Activated CD8-positive, alpha-beta T cell treated with anti-CD3 and anti-CD28 coated beads for 36 hours (primary cell): ENCODE data around the gene ZNF385A. TPM values are rescaled to one million over a fixed set of nuclear protein-coding genes. Genes with fewer than 3 reads are reported as not detected.

Source experiments
- ATAC-seq: fragments of 200-7000 bp; cut with Tn5 transposase; one replicate; pipeline ENCODE4 v1.10.0; 2021; ENCODE audit warnings: mild to moderate bottlenecking, moderate library complexity
- CTCF ChIA-PET: fragments of 350-600 bp; sonication (Branson Sonifier 250); formaldehyde crosslinking; loops from one replicate; lab custom pipeline; 2021; ENCODE audit warnings: antibody characterized with exemption; lab: Charles Lee
- POLR2A ChIA-PET: fragments of 350-600 bp; sonication (Branson Sonifier 250); formaldehyde crosslinking; loops from one replicate; lab custom pipeline; 2021; ENCODE audit warnings: antibody characterized with exemption; lab: Charles Lee
- DNase-seq: peaks from one replicate; pipeline ENCODE4 v3.0.0-alpha.2; 2020
- H3K27ac Mint-ChIP-seq: one replicate; pipeline ENCODE4 v1.8.0; 2021; ENCODE audit warnings: mild to moderate bottlenecking, mixed read lengths
- H3K27me3 Mint-ChIP-seq: one replicate; pipeline ENCODE4 v1.8.0; 2021; ENCODE audit warnings: mixed read lengths
- H3K36me3 Mint-ChIP-seq: one replicate; pipeline ENCODE4 v1.8.0; 2021; ENCODE audit warnings: low read depth, mixed read lengths
- H3K4me1 Mint-ChIP-seq: one replicate; pipeline ENCODE4 v1.8.0; 2021; ENCODE audit warnings: low read depth, mixed read lengths
- H3K4me3 Mint-ChIP-seq: one replicate; pipeline ENCODE4 v1.8.0; 2021; ENCODE audit warnings: mild to moderate bottlenecking, moderate library complexity, mixed read lengths
- H3K9me3 Mint-ChIP-seq: one replicate; pipeline ENCODE4 v1.8.0; 2021; ENCODE audit warnings: mixed read lengths
- intact Hi-C: fragments of 100-400 bp; cut with micrococcal nuclease; formaldehyde crosslinking; loops from one replicate; pipeline ENCODE4 v1.10.0; 2022
- total RNA-seq, 2 experiments: library from RNA; stranded (reverse); gene quantifications; one replicate each; pipeline ENCODE4 v1.2.3, GENCODE V29; 2021
- TF ChIP-seq, protein P1 (sequence below): fragments of 200-600 bp; IDR thresholded peaks from one replicate; pipeline ENCODE4 v1.8.0; 2022; ENCODE audit warnings: antibody characterized with exemption, mild to moderate bottlenecking

The ZNF385A gene
- total RNA-seq, 2 experiments from 2014 or later, result 1.1 to 2.5 TPM

DNA sequence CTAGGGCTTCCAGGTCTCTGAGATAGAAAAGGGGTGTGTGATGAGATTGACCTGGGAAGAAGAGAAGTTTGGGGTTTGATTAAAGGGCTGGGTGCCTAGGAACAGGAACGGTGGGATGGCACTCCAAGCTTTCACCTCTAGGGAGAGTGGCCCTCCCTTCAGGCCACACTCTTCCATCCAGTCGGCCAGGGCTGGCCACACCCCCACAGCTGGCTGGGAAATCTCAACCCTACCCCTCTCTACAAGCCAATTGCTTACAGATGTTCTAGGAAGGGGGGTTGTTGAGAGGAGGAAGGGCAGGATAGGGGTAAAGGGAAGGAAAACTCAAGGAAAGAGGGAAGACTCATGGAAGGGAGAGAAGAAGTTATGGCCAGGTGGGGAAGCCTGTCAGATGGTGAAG, 41.2 kb upstream of the ZNF385A start:
- Mint-ChIP-seq H3K27me3 (peaks cover 2% of the 10 kb centered on the region), H3K4me1 (peaks cover 21% of the 10 kb centered on the region), H3K27ac (no peak overlapping the region), H3K9me3 (no peaks in the 10 kb centered on the region), H3K4me3 (no peak overlapping the region), H3K36me3 (no peaks in the 10 kb centered on the region)
- POLR2A ChIA-PET, result interaction anchor here (0.5 to 1.3 kb wide), 2 partner anchors 8 to 966 kb away, joined by 3 to 4 read pairs; no protein-coding TSS in a partner anchor
- TF ChIP-seq, protein P1, sequence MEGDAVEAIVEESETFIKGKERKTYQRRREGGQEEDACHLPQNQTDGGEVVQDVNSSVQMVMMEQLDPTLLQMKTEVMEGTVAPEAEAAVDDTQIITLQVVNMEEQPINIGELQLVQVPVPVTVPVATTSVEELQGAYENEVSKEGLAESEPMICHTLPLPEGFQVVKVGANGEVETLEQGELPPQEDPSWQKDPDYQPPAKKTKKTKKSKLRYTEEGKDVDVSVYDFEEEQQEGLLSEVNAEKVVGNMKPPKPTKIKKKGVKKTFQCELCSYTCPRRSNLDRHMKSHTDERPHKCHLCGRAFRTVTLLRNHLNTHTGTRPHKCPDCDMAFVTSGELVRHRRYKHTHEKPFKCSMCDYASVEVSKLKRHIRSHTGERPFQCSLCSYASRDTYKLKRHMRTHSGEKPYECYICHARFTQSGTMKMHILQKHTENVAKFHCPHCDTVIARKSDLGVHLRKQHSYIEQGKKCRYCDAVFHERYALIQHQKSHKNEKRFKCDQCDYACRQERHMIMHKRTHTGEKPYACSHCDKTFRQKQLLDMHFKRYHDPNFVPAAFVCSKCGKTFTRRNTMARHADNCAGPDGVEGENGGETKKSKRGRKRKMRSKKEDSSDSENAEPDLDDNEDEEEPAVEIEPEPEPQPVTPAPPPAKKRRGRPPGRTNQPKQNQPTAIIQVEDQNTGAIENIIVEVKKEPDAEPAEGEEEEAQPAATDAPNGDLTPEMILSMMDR, result no peak
- DNase-seq, result no peak
- ATAC-seq, result no peak
- CTCF ChIA-PET, result interaction anchor here (1.5 to 13.3 kb wide), 4 partner anchors 14 to 32 kb away, joined by 3 to 143 read pairs (median 16); no protein-coding TSS in a partner anchor
- intact Hi-C loops, result no loop called here

GRCh38 chr12:54424224-54424623, 39.7 kb upstream of the ZNF385A start:
- Mint-ChIP-seq H3K4me3 (no peak overlapping the region), H3K4me1 (peaks cover 33% of the 10 kb centered on the region), H3K27ac (no peak overlapping the region), H3K27me3 (peaks cover 2% of the 10 kb centered on the region), H3K9me3 (no peaks in the 10 kb centered on the region), H3K36me3 (no peaks in the 10 kb centered on the region)
- CTCF ChIA-PET, result interaction anchor here (0.9 to 13.3 kb wide), 4 partner anchors 15 to 52 kb away, joined by 3 to 143 read pairs (median 16); no protein-coding TSS in a partner anchor
- ATAC-seq (no peak), DNase-seq (no peak)
- TF ChIP-seq, protein P1, result no peak
- intact Hi-C loops, result no loop called here
- POLR2A ChIA-PET, result interaction anchor here (0.7 kb wide), 1 partner anchor 11 kb away, joined by 3 read pairs; no protein-coding TSS in a partner anchor

DNA sequence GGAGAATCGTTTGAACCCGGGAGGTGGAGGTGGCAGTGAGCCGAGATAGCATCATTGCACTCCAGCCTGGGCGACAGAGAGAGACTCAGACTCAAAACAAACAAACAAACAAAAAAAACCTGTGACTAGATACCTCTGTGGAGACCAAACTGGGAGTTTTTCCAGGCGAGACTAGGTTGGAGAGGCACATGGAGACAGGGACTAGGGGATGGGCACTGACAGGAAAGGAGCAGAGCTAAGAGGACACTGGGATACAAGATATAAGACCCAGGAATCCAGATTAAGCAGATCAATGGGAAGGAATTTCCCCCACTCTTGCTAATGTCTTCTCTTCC, 39.2 kb upstream of the ZNF385A start:
- POLR2A ChIA-PET, result interaction anchor here (0.7 kb wide), 1 partner anchor 10 kb away, joined by 3 read pairs; no protein-coding TSS in a partner anchor

GRCh38 chr12:54421879-54422250, 37.3 kb upstream of the ZNF385A start:
- no peaks in the 10 kb centered on the region for H3K9me3 Mint-ChIP-seq
- H3K4me1 Mint-ChIP-seq, result peaks cover 35% of the 10 kb centered on the region
- no peak overlapping the region for H3K4me3 Mint-ChIP-seq
- no peaks in the 10 kb centered on the region for H3K36me3 Mint-ChIP-seq
- POLR2A ChIA-PET, result interaction anchor here (1.6 to 2.3 kb wide), 2 partner anchors 10 to 16 kb away, joined by 5 to 10 read pairs; no protein-coding TSS in a partner anchor
- H3K27me3 Mint-ChIP-seq, result peaks cover 1% of the 10 kb centered on the region
- DNase-seq (no peak), ATAC-seq (no peak)
- CTCF ChIA-PET, result interaction anchor here (12.1 to 14.7 kb wide), 2 partner anchors 13 to 21 kb away, joined by 164 to 330 read pairs; no protein-coding TSS in a partner anchor
- no peak overlapping the region for H3K27ac Mint-ChIP-seq
- TF ChIP-seq, protein P1, result no peak
- intact Hi-C loops, result no loop called here

More for the DNA sequence above, 39.2 kb upstream of the ZNF385A start:
- no peak for DNase-seq
- no peaks in the 10 kb centered on the region for H3K36me3 Mint-ChIP-seq
- no peak overlapping the region for H3K27ac Mint-ChIP-seq
- TF ChIP-seq, protein P1, result no peak
- CTCF ChIA-PET, result interaction anchor here (0.9 to 13.3 kb wide), 4 partner anchors 16 to 53 kb away, joined by 3 to 143 read pairs (median 16); no protein-coding TSS in a partner anchor
- H3K4me3 Mint-ChIP-seq, result no peak overlapping the region
- ATAC-seq, result no peak
- intact Hi-C loops, result no loop called here
- H3K27me3 Mint-ChIP-seq, result peaks cover 2% of the 10 kb centered on the region
- H3K4me1 Mint-ChIP-seq, result peaks cover 32% of the 10 kb centered on the region
- no peaks in the 10 kb centered on the region for H3K9me3 Mint-ChIP-seq

- intact Hi-C loops, result no loop called here
- CTCF ChIA-PET, result interaction anchor here (12.1 to 14.7 kb wide), 2 partner anchors 13 to 20 kb away, joined by 164 to 330 read pairs; no protein-coding TSS in a partner anchor
- Mint-ChIP-seq H3K36me3 (no peaks in the 10 kb centered on the region), H3K9me3 (no peaks in the 10 kb centered on the region), H3K4me3 (no peak overlapping the region), H3K27ac (no peak overlapping the region), H3K4me1 (peaks cover 40% of the 10 kb centered on the region), H3K27me3 (no peaks in the 10 kb centered on the region)
- ATAC-seq (no peak), DNase-seq (no peak)
- TF ChIP-seq, protein P1, result no peak
- POLR2A ChIA-PET, result interaction anchor here (1.6 to 2.3 kb wide), 2 partner anchors 10 to 17 kb away, joined by 5 to 10 read pairs; no protein-coding TSS in a partner anchor
Measured at GRCh38 chr12:54421175-54421878, 36.8 kb upstream of the ZNF385A start.
